Small intestine (tissue), 7 donors: ENCODE data around the gene CRYL1. TPM values are rescaled to one million over a fixed set of nuclear protein-coding genes. Genes with fewer than 3 reads are reported as not detected.

Source experiments
- DNase-seq, 2 donors: peaks; one replicate each; pipeline versions ENCODE4 v3.0.0 to v3.0.0-alpha.2; 2013
- FAIRE-seq: peaks from 2 replicates; lab custom pipeline; 2012; peaks lifted over from hg19 to GRCh38; lab: Jason Lieb, UNC
- H3K27ac ChIP-seq, 3 donors: one replicate each; pipeline ENCODE4 v1.5.1; 2013; ENCODE audit warnings: low read length in 2 of 3, mild to moderate bottlenecking in 2 of 3, control low read depth in 1 of 3, inconsistent platforms in 1 of 3, low read depth in 1 of 3, moderate library complexity in 1 of 3
- H3K27me3 ChIP-seq, 3 donors: one replicate each; pipeline ENCODE4 v1.6.1; 2013; ENCODE audit warnings: low read length in 3 of 3, inconsistent platforms in 1 of 3; ENCODE audit not compliant: control insufficient read depth in 3 of 3, insufficient read depth in 3 of 3
- H3K36me3 ChIP-seq, 3 donors: one replicate each; pipeline ENCODE4 v1.6.1; 2013; ENCODE audit warnings: low read length in 3 of 3, inconsistent platforms in 1 of 3, low read depth in 1 of 3, mild to moderate bottlenecking in 1 of 3, moderate library complexity in 1 of 3; ENCODE audit not compliant: control insufficient read depth in 3 of 3, insufficient read depth in 2 of 3
- H3K4me1 ChIP-seq, 3 donors: one replicate each; pipeline ENCODE4 v1.6.1; 2013; ENCODE audit warnings: low read length in 2 of 3, inconsistent platforms in 1 of 3, low read depth in 1 of 3, mild to moderate bottlenecking in 1 of 3, moderate library complexity in 1 of 3; ENCODE audit not compliant: control insufficient read depth in 3 of 3, insufficient read depth in 2 of 3
- H3K4me3 ChIP-seq, 3 donors: one replicate each; pipeline ENCODE4 v1.5.1; 2013; ENCODE audit warnings: low read length in 3 of 3, control low read depth in 1 of 3, inconsistent platforms in 1 of 3, low read depth in 1 of 3, mild to moderate bottlenecking in 1 of 3, moderate library complexity in 1 of 3
- H3K9me3 ChIP-seq, 2 donors: one replicate each; pipeline ENCODE4 v1.6.1; 2013; ENCODE audit warnings: low read depth in 1 of 2, low read length in 1 of 2; ENCODE audit not compliant: control insufficient read depth in 2 of 2, insufficient read depth in 1 of 2
- WGBS, 3 donors: extraction: QIAGEN DNeasy Blood & Tissue Kit; methylation state at CpG; one replicate each; pipeline ENCODE4 v1.1.7; 2013; 5-methylcytosine and 5-hydroxymethylcytosine counted together
- polyA plus RNA-seq, 4 donors: library from polyadenylated mRNA; stranded (reverse) in 3 of 4; unstranded in 1 of 4; fragments of 200-250 nt in 3 of 4; fragments of 120-200 nt in 1 of 4; gene quantifications; one replicate each; pipeline versions ENCODE4 v1.2.1 to v1.2.3, GENCODE V29; 2013
- donor health status: healthy with polysubstance abuse.
- donor health status: control.
- donor health status: control.
- donor health status: Bipolar disorder and iron deficiency.
- donor health status: healthy.

CRYL1 gene
- polyA plus RNA-seq, 4 donors = 136 to 372 (median 263) TPM

- WGBS, 3 donors = 56 to 63% (median 58%) methylated on average over 2 of the region's 2 CpGs
- Histone ChIP-seq H3K9me3 (no peaks in the 10 kb centered on the region), H3K36me3 (no peaks in the 10 kb centered on the region), H3K27ac (no peak overlapping the region), H3K4me1 (no peaks in the 10 kb centered on the region), H3K4me3 (no peak overlapping the region), H3K27me3 (no peaks in the 10 kb centered on the region)
- FAIRE-seq = no peak
- no peak for DNase-seq
These were observed 154.7 kb downstream of the CRYL1 start for GRCh38 chr13:20370815-20371421.

DNA sequence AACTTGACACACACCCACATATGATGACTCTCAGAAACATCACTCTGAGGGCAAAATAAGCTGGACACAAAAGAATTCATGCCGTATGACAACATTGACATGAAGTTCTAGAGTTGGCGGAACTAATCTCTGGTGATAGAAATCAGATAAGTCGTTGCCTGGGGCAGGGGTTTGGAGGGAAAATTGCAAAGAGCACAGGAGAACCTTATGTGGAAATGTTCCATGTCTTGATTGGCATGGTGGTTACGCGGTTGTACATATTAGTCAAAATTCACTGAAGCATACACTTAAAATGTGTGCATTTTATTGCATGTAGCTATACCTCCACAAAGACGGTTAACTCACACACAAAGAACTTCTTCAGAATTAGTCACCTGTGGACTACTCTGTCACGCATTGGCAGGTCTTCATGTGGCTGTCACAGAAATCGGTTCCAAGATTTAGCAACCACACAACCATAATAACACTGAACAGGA is 155.7 kb downstream of the CRYL1 start:
- Histone ChIP-seq H3K36me3 (no peaks in the 10 kb centered on the region), H3K4me3 (no peak overlapping the region), H3K27me3 (no peaks in the 10 kb centered on the region), H3K27ac (no peak overlapping the region), H3K4me1 (no peaks in the 10 kb centered on the region), H3K9me3 (no peaks in the 10 kb centered on the region)
- FAIRE-seq = no peak
- DNase-seq = no peak
- 82 to 84% (median 83%) methylated on average over 8 of the region's 8 CpGs for WGBS, 3 donors

- DNase-seq (no peak), FAIRE-seq (no peak)
- no peaks in the 10 kb centered on the region for H3K36me3 ChIP-seq
- H3K4me1 ChIP-seq = peaks cover 0 to 4% (median 2%) of the 10 kb centered on the region in 3 donors
- H3K9me3 ChIP-seq = no peaks in the 10 kb centered on the region
- H3K4me3 ChIP-seq = no peak overlapping the region
- 83 to 88% (median 87%) methylated on average over 8 of the region's 8 CpGs for WGBS, 3 donors
- H3K27ac ChIP-seq = no peak overlapping the region
- no peaks in the 10 kb centered on the region for H3K27me3 ChIP-seq
These were observed 159.6 kb downstream of the CRYL1 start for GRCh38 chr13:20366056-20366455.

DNA sequence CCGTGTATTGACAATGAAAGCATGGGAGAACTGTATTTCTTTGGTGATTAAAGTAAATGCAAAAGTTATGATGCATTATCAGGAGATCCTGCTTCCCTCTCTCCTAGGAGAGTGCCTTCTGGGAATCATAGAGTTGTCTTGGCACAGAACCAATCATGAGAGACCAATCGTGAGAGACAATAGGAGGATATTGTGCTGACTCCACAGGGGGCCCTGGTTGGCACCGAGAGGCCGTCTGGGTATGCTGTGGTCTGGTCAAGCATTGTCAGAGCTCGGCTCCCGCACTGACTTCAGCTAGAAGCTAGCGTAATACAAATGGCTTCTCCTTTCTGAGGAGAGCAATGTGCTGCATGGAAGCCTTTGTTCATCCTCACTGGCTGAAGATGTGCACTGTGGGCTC is 162.1 kb downstream of the CRYL1 start:
- H3K36me3 ChIP-seq = no peaks in the 10 kb centered on the region
- DNase-seq (no peak), FAIRE-seq (no peak)
- WGBS, 3 donors = 68 to 72% (median 70%) methylated on average over 7 of the region's 7 CpGs
- no peaks in the 10 kb centered on the region for H3K9me3 ChIP-seq
- no peak overlapping the region for H3K27ac ChIP-seq
- H3K27me3 ChIP-seq = no peaks in the 10 kb centered on the region
- no peak overlapping the region for H3K4me3 ChIP-seq
- peaks cover 0 to 4% (median 2%) of the 10 kb centered on the region in 3 donors for H3K4me1 ChIP-seq

DNA sequence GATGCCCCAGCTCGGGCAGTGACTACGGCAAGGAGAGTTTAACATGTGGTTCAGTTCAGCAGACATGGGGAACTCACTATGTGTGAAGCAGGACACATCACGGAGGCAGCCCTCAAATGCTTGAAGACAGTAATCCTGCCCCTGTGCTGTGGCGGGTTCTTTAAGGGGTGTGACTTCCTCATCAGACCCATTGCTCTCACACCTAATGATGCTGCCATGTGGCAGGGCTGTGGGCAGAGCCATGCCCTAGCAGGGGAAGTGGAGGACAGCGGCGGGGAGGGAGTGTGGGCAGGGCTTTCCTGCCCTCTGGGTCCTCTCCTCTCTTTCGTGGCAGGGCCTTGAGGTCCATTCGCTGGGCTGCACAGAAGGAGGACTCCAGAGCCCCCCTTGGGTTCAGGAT is 162.5 kb downstream of the CRYL1 start:
- H3K9me3 ChIP-seq = no peaks in the 10 kb centered on the region
- no peak overlapping the region for H3K27ac ChIP-seq
- no peaks in the 10 kb centered on the region for H3K36me3 ChIP-seq
- H3K4me3 ChIP-seq = no peak overlapping the region
- DNase-seq = no peak
- FAIRE-seq = no peak
- H3K4me1 ChIP-seq = peaks cover 0 to 4% (median 2%) of the 10 kb centered on the region in 3 donors
- no peaks in the 10 kb centered on the region for H3K27me3 ChIP-seq
- WGBS, 3 donors = 81 to 96% (median 89%) methylated on average over 8 of the region's 8 CpGs

GRCh38 chr13:20362484-20363041 is 163.1 kb downstream of the CRYL1 start:
- no peak for DNase-seq
- no peaks in the 10 kb centered on the region for H3K9me3 ChIP-seq
- H3K36me3 ChIP-seq = no peaks in the 10 kb centered on the region
- FAIRE-seq = no peak
- H3K4me3 ChIP-seq = no peak overlapping the region
- H3K27ac ChIP-seq = no peak overlapping the region
- H3K27me3 ChIP-seq = no peaks in the 10 kb centered on the region
- H3K4me1 ChIP-seq = peaks cover 0 to 4% (median 2%) of the 10 kb centered on the region in 3 donors
- WGBS, 3 donors = 38 to 73% (median 53%) methylated on average over 17 of the region's 17 CpGs

DNA sequence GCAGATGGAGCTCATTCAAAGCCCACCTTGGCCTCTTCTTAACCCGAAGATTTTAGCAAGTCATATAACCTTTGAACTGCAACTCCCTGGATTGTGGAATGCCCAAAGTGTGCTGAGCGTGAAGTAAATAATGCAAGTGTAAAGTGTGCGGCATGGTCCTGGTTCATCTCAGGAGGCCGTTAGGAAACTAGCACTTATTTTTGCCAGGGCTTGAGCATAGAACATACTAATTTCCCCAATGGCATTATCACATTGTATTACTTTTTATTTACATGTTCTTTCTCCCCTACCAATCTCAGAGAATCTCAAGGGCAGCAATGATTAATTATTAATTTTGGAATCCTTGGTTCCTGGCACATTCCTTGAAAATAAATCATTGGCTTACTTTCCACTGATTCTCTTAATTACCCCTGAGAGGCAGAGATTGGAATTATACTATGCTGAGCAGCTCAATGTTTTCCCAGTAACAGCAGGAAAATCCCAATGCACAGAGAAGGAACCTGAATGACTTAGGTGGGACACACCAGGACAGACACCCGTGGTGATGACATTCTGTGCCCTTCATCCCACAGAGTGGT is 164.7 kb downstream of the CRYL1 start:
- no peak for FAIRE-seq
- peak; percentile 13 to 19 for DNase-seq
- whole genome bisulfite sequencing, 3 donors = 30 to 53% (median 41%) methylated on average over 5 of the region's 5 CpGs
- Histone ChIP-seq H3K27me3 (no peaks in the 10 kb centered on the region), H3K4me1 (peaks cover 0 to 4% (median 2%) of the 10 kb centered on the region in 3 donors), H3K36me3 (no peaks in the 10 kb centered on the region), H3K9me3 (no peaks in the 10 kb centered on the region), H3K4me3 (no peak overlapping the region), H3K27ac (no peak overlapping the region)

DNA sequence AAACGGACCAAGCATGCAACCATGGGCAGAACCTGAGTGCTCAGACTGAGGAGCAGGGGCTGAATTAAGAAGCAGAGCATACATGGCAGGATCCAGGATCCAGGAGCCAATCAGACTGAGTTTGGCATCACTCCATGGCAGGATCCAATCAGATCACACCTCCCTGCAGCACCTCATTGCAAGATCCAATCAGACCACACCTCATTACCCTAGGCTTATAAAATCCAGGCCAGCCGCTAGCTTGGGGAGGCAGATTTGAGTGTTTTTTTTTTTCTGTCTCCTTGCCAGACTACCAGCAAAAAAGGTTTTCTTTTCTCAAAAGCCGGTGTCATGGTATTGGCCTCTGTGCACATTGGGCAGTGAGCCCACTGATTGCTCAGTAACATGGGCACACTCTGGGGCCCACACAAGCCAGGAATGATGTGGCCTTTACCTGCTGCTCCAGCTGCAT is 165.6 kb downstream of the CRYL1 start:
- Histone ChIP-seq H3K36me3 (no peaks in the 10 kb centered on the region), H3K9me3 (no peaks in the 10 kb centered on the region), H3K27me3 (no peaks in the 10 kb centered on the region), H3K27ac (no peak overlapping the region), H3K4me3 (no peak overlapping the region), H3K4me1 (peaks cover 0 to 4% (median 2%) of the 10 kb centered on the region in 3 donors)
- FAIRE-seq (no peak), DNase-seq (no peak)
- 72 to 86% (median 76%) methylated on average over 3 of the region's 3 CpGs for WGBS, 3 donors
